Measurements from ENCODE around the gene CEMIP. TPM values are rescaled to one million over a fixed set of nuclear protein-coding genes. Genes with fewer than 3 reads are reported as not detected.

CEMIP gene
- total and polyA plus RNA-seq, 11 donors = 0.04 to 9.6 (median 0.19) TPM

DNA sequence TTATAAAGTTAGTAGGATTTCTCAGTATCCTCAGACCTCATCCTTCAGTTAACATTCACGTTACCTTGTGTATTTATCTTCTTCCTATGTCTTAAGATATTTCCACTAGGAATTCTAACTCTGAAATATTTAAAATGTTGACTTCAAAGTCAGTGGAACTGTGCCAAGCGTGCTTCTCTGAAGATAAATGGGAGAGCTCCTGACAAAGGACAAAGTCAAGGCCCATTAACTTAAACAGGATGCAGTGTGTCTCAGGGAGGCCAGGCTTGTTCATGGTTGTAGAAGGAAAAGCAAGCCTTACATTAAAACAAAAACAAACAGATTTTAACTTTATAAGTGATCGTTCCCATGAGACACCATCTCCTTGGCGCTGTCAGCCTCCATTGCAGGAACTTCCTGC lies 42.6 kb upstream of the CEMIP start:
- Histone ChIP-seq H3K36me3 (no peaks in the 10 kb centered on the region), H3K4me1 (peaks cover 0 to 20% (median 2%) of the 10 kb centered on the region in 12 donors), H3K27ac (no peak overlapping the region), H3K27me3 (no peaks in the 10 kb centered on the region), H3K4me3 (no peak overlapping the region), H3K9me3 (peaks cover 0 to 10% (median 0%) of the 10 kb centered on the region in 12 donors)
- 57 to 72% (median 61%) methylated on average over 4 of the region's 4 CpGs for WGBS, 4 donors
- no peak for ATAC-seq
- TF ChIP-seq POLR2A (IDR thresholded peaks at IDR 0.05) = no peak
- TF ChIP-seq, protein P1, sequence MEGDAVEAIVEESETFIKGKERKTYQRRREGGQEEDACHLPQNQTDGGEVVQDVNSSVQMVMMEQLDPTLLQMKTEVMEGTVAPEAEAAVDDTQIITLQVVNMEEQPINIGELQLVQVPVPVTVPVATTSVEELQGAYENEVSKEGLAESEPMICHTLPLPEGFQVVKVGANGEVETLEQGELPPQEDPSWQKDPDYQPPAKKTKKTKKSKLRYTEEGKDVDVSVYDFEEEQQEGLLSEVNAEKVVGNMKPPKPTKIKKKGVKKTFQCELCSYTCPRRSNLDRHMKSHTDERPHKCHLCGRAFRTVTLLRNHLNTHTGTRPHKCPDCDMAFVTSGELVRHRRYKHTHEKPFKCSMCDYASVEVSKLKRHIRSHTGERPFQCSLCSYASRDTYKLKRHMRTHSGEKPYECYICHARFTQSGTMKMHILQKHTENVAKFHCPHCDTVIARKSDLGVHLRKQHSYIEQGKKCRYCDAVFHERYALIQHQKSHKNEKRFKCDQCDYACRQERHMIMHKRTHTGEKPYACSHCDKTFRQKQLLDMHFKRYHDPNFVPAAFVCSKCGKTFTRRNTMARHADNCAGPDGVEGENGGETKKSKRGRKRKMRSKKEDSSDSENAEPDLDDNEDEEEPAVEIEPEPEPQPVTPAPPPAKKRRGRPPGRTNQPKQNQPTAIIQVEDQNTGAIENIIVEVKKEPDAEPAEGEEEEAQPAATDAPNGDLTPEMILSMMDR (IDR thresholded peaks at IDR 0.05) = no peak
- intact Hi-C loops (cut with DNase I) = no loop called here
- DNase-seq = no peak

DNA sequence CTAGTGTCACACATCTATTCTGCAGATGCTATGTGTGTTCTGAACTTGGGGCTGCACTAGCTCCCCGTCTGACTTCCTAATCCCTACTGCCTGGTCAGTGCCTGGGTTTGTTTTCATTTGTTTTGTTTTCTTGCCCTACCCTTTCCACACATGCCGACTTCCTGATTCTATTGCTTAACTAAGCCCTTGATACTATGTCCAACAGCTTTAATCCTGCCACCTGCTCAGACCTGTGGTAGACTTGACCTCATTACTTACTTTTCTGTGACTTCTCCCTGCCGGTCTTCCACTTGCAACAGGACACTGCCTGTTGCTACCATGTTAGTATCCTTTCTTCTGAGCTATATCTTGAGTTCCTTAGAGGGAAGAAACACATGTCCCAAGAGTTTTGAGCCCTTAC lies 39.3 kb upstream of the CEMIP start:
- intact Hi-C loops (cut with DNase I) = loop anchor here in 1 of 10 donors (10.0 kb wide), 1 partner anchor 65 kb away; no protein-coding TSS in a partner anchor
- no peak for DNase-seq
- Histone ChIP-seq H3K27ac (no peak overlapping the region), H3K36me3 (no peaks in the 10 kb centered on the region), H3K9me3 (peaks cover 0 to 10% (median 0%) of the 10 kb centered on the region in 12 donors), H3K27me3 (no peaks in the 10 kb centered on the region), H3K4me1 (peaks cover 0 to 4% (median 0%) of the 10 kb centered on the region in 12 donors), H3K4me3 (no peak overlapping the region)
- TF ChIP-seq, protein P1 (IDR thresholded peaks at IDR 0.05) = no peak
- TF ChIP-seq POLR2A (IDR thresholded peaks at IDR 0.05) = no peak
- WGBS, 4 donors = 86 to 94% (median 89%) methylated on average over 3 of the region's 3 CpGs
- ATAC-seq = no peak

DNA sequence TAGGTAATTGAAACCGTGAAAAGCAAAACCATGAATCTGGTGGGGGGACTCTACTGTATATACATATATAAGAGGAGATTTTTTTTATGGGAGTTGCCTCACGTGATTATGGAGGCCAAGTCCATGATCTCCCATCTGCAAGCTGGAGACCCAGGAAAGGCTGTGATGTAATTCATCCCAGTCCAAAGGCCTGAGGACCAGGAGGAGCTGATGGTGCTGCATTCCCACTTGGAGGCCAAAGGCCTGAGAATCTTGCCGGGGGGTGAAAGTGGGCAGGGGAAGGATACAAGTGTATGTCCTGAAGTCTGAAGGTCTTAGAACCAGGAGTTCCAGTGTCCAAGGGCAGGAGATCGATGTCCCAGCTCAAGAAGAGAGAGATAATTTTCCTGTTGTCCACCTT lies 37.1 kb upstream of the CEMIP start:
- intact Hi-C loops (cut with DNase I) = loop anchor here in 1 of 10 donors (10.0 kb wide), 1 partner anchor 63 kb away; no protein-coding TSS in a partner anchor
- Histone ChIP-seq H3K4me3 (no peak overlapping the region), H3K27me3 (no peaks in the 10 kb centered on the region), H3K36me3 (no peaks in the 10 kb centered on the region), H3K27ac (no peak overlapping the region), H3K9me3 (peaks cover 0 to 17% (median 0%) of the 10 kb centered on the region in 12 donors), H3K4me1 (peaks cover 0 to 4% (median 0%) of the 10 kb centered on the region in 12 donors)
- TF ChIP-seq, protein P1 (IDR thresholded peaks at IDR 0.05) = no peak
- no peak for TF ChIP-seq POLR2A (IDR thresholded peaks at IDR 0.05)
- ATAC-seq (no peak), DNase-seq (no peak)
- WGBS, 4 donors = 89 to 100% (median 96%) methylated on average over 4 of the region's 4 CpGs

DNA sequence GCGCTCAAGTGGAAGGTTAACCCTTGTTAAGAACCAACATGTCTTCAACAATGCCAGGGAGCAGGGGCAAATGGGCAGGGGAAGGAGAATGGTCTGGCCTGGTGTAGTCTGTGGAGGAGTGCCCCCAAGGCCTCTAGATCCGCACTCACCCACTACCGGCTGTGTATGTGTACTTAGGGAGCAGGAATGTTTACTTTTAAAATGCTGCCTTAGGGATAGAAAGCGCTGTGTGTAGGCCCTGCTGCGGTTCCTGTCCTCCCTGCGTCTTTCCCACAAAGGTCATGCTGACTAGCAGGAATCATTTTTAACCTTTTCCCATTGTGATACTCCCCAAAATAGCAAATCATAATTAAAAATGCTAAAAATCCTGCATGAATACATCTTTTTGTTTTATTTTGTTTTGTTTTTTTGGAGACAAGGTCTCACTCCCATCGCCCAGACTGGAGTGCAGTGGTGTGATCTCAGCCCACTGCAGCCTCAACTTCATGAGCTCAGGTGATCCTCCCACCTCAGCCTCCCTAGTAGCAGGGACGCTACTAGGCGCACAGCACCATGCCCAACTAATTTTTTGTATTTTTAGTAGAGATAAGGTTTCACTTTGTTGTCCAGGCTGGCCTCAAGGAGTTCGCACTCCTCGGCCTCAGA lies 35.9 kb upstream of the CEMIP start:
- Histone ChIP-seq H3K4me3 (no peak overlapping the region), H3K36me3 (no peaks in the 10 kb centered on the region), H3K9me3 (peaks cover 0 to 17% (median 0%) of the 10 kb centered on the region in 12 donors), H3K27me3 (no peaks in the 10 kb centered on the region), H3K27ac (no peak overlapping the region), H3K4me1 (peaks cover 0 to 4% (median 0%) of the 10 kb centered on the region in 12 donors)
- ATAC-seq (no peak), DNase-seq (no peak)
- 88 to 97% (median 94%) methylated on average over 11 of the region's 11 CpGs for WGBS, 4 donors
- TF ChIP-seq, protein P1 (IDR thresholded peaks at IDR 0.05) = no peak
- no peak for TF ChIP-seq POLR2A (IDR thresholded peaks at IDR 0.05)
- intact Hi-C loops (cut with DNase I) = loop anchor here in 1 of 10 donors (10.0 kb wide), 1 partner anchor 61 kb away; no protein-coding TSS in a partner anchor
